ENCODE measurements around the gene ACTG1.

Gene ACTG1

DNA sequence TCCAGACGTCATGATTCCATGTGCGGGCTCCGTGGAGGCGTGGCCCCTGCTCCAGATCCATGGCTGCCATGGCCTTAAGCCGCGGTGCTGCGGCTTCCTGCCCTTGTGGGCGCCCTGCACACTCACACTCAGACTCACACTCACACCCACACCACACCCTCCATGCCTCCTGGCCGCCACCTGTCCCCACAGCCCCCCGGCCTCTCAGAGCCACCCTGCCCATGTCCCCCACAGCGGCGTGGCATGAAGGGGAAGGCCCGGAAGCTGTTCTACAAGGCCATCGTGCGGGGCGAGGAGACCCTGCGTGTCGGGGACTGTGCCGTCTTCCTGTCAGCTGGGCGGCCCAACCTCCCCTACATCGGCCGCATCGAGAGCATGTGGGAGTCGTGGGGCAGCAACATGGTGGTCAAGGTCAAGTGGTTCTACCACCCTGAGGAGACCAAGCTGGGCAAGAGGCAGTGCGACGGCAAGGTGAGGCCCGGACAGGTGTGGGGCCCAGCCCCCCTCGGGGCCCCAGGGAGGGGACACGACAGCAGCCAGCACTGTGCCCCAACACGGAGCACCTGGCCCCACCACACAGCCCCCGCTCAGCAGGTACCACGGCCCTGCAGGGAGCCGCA is 50.0 kb downstream of the ACTG1 start:
- no peaks in the 10 kb centered on the region for H3K4me1 ChIP-seq (ENCODE audit: control insufficient read depth in 1 of 2, insufficient read depth in 2 of 2, low read length in 2 of 2)
- H3K9me3 ChIP-seq (ENCODE audit: control insufficient read depth in 1 of 2, low read length in 2 of 2), result no peaks in the 10 kb centered on the region
- peaks cover 0 to 70% of the 10 kb centered on the region in 2 donors for H3K36me3 ChIP-seq (ENCODE audit: control insufficient read depth in 1 of 2, insufficient read depth in 2 of 2, low read length in 2 of 2)

DNA sequence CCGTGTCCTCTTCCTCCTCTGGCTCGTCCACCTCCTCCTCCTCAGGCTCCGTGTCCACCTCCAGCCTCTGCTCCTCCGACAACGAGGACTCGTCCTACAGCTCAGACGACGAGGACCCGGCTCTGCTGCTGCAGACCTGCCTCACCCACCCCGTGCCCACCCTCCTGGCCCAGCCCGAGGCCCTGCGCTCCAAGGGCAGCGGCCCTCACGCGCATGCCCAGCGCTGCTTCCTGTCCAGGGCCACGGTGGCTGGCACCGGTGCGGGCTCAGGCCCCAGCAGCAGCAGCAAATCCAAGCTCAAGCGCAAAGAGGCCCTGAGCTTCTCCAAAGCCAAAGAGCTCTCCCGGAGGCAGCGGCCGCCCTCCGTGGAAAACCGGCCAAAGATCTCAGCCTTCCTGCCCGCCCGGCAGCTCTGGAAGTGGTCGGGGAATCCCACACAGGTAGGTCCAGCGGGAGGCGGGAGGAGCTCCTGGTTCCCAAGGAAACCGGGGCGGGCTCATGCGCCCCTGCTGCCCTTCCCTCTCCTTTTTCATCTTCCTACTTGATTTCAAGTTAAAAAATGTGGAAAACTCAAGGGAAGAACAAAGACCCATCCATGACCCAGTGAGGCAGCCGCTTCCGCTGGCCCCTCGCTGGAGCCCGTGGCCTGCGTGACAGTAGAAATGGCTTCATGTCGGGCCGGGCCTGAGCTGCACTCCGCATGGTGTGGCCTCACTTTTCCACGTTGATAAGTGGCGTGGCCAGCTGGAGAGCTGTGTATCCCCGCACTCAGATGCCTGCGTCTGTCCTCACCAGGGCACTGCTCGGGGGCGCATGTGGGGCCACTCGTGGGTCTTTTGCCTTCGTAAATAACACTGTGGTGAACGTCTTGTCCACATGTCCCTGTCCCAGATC is 50.7 kb downstream of the ACTG1 start:
- H3K36me3 ChIP-seq (ENCODE audit: control insufficient read depth in 1 of 2, insufficient read depth in 2 of 2, low read length in 2 of 2), result peaks cover 0 to 70% of the 10 kb centered on the region in 2 donors
- no peaks in the 10 kb centered on the region for H3K4me1 ChIP-seq (ENCODE audit: control insufficient read depth in 1 of 2, insufficient read depth in 2 of 2, low read length in 2 of 2)
- H3K27ac ChIP-seq (ENCODE audit: low read length), result no peak overlapping the region
- H3K9me3 ChIP-seq (ENCODE audit: control insufficient read depth in 1 of 2, low read length in 2 of 2), result no peaks in the 10 kb centered on the region
- no peaks in the 10 kb centered on the region for H3K27me3 ChIP-seq (ENCODE audit: low read depth, low read length)
- no peak overlapping the region for H3K4me3 ChIP-seq (ENCODE audit: low read depth in 1 of 2, low read length in 2 of 2)

More for the DNA sequence above, 50.0 kb downstream of the ACTG1 start:
- Histone ChIP-seq H3K4me3 (ENCODE audit: low read depth in 1 of 2, low read length in 2 of 2) (no peak overlapping the region), H3K27ac (ENCODE audit: low read length) (no peak overlapping the region), H3K27me3 (ENCODE audit: low read depth, low read length) (no peaks in the 10 kb centered on the region)

DNA sequence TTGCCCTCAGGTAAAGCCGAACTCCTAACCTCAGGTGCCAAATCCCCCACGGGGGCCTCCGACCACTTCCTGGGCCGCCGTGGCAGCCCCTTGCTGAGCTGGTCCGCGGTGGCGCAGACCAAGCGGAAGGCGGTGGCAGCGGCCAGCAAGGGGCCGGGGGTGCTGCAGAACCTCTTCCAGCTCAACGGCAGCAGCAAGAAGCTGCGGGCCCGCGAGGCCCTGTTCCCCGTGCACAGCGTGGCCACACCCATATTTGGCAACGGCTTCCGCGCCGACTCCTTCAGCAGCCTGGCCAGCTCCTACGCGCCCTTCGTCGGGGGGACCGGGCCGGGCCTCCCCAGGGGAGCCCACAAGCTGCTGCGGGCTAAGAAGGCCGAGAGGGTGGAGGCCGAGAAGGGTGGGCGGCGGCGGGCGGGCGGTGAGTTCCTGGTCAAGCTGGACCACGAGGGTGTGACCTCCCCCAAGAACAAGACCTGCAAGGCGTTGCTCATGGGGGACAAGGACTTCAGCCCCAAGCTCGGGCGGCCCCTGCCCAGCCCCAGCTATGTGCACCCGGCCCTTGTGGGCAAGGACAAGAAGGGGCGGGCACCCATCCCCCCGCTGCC is 51.6 kb downstream of the ACTG1 start:
- Histone ChIP-seq H3K9me3 (ENCODE audit: control insufficient read depth in 1 of 2, low read length in 2 of 2) (no peaks in the 10 kb centered on the region), H3K27me3 (ENCODE audit: low read depth, low read length) (no peaks in the 10 kb centered on the region), H3K36me3 (ENCODE audit: control insufficient read depth in 1 of 2, insufficient read depth in 2 of 2, low read length in 2 of 2) (peaks cover 0 to 66% of the 10 kb centered on the region in 2 donors), H3K4me1 (ENCODE audit: control insufficient read depth in 1 of 2, insufficient read depth in 2 of 2, low read length in 2 of 2) (no peaks in the 10 kb centered on the region), H3K4me3 (ENCODE audit: low read depth in 1 of 2, low read length in 2 of 2) (no peak overlapping the region), H3K27ac (ENCODE audit: low read length) (no peak overlapping the region)

Data from muscle layer of duodenum (tissue), 2 donors.